T47D (cell line): ENCODE results near the gene CASP3.
"Not testable (repeated sequence)": the region's sequence is repeated elsewhere in the genome, so short reads cannot be mapped to it uniquely, and the experiment has no call there.

Experiments used
- DNase-seq, 2 experiments: peaks; one replicate each; pipeline versions ENCODE4 v3.0.0 to v3.0.0-alpha.2; 2011 to 2012; ENCODE audit warnings: low read depth in 1 of 2, low spot score in 1 of 2
- JUND ChIP-seq: IDR thresholded peaks from 2 replicates; pipeline ENCODE4 v1.6.1; 2012; ENCODE audit warnings: low read depth
- in situ Hi-C: cut with HindIII; loops from 2 replicates; pipeline ENCODE4 v1.10.0; 2016; ENCODE audit warnings: low sequenced_read_pairs, low pct_unique_long_range_greater_than_20kb

The CASP3 gene

DNA sequence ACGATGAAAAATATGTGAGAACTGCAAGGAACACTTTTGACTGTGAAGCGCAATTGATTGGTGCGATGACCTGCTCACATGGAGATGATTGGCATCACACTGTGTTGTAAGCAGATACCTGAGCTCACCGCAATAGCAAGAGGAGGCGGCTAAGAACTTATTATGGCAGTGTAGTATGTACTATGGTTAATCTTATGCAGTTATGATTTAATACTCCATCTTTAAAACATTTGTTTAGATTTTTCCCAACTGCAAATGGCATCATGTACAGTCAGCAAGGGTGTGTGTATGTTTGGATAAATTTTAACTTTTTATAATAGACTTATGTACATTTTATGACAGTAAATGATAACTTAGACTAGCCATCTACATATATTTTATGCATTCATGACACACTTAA is 25.8 kb upstream of the CASP3 start:
- in situ Hi-C loops = no loop called here
- no peak for DNase-seq
- TF ChIP-seq JUND = no peak

DNA sequence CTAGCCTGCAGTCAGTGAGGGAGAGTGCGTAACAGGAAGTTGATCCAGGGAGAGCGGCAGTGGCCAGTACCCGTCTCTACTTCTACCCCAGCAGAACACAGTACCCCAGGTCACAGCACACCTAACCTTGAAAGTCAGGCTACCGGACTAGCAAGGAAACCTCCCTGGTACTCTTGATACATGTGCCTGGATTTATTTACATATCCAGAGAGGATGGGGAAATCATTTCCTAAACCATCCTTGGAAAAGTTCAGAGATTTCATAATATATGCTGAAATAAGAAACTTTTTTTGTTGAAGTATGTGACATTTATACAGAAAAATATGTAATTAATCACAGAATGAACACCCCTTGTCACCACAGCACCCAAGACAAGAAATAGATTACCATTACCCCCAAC is 24.8 kb upstream of the CASP3 start:
- in situ Hi-C loops = no loop called here
- no peak for TF ChIP-seq JUND
- no peak for DNase-seq

DNA sequence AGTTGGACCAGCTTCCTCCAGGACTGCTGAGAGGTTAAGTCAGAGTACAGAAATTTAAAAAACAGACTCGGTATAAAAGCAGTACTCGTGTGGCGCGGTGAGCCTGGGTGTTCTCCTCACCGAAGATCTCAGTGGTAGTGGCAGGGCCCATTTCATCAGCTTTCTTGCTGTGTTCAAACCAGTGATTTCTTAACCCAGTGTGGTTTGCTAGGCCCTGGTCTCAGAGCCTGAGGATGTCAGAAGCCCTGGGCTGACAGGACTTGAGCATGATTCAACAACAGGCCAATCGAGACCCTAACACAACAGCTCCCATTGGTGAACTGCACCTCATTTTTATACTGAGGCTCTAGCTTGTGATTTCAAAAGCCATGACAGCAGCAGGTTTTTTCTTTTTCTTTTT is 23.5 kb upstream of the CASP3 start:
- in situ Hi-C loops = no loop called here
- TF ChIP-seq JUND = no peak
- no peak for DNase-seq

DNA sequence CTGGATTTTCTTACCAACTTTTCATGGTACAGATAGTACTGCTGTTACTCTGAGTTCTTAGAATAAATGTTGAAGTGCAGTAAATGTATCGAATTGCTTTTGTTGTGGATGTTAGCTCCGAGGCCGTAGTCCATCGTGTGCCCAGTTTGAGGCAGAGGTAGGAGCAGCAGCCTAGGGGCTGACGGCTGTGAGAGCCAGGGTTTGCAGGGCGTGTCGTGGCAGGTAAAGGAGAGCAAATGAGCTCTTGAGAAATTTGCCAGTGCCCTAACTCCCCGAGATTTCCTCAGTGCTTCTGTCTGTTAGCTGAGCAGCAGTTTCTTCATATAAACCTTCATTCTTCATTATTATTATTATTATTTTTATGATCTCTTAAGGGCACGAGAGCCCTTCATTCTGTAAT is 21.9 kb upstream of the CASP3 start:
- DNase-seq = no peak
- in situ Hi-C loops = no loop called here
- no peak for TF ChIP-seq JUND

DNA sequence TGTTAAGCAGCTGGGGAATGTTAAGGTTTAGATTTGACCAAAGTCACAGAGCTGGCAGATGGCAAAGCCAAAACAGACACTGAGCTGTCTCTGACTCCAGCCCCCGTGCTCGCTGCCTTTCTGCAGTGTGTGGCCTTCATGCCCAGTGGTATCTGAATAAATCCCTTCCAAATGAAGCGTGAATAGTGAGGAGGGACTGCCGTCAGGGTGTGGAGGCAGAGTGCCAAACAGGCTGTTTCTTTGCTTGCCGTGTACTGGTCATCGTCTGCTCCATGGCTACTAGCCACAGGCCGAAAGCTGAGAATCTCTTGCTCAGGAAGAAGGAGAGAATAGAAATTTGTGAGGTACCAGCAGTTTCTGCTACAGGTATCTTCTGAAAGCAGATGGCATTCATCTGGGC is 20.0 kb upstream of the CASP3 start:
- TF ChIP-seq JUND = no peak
- in situ Hi-C loops = no loop called here
- DNase-seq = no peak

DNA sequence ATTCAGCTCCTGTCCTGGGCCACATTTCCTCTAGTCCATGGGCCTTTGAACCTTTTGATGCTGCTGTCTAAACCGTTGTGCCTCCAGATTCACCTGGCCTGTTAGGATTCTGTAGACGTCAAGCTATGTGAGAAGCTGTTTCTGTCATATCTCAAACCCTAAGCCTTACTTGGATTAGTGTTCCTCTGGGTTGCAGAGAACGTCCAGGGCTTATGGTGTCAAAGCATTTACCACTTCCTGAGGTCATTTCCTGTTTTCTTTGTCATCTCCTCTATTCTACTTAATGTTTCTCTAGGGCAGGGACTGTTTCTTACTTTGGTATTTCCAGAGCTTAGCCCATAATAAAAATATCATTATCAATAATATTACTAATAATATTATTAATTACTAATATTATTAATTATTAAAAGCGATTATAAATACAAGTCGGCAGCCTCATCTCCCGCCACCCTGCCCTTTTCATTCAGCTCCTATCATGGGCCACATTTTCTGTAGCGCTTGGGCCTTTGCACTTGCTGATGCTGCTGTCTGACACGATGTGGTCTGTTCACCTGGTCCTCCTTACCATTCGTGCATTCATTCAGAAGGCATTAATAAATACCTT is 19.4 kb upstream of the CASP3 start:
- in situ Hi-C loops = no loop called here
- no peak for TF ChIP-seq JUND
- DNase-seq = no peak

DNA sequence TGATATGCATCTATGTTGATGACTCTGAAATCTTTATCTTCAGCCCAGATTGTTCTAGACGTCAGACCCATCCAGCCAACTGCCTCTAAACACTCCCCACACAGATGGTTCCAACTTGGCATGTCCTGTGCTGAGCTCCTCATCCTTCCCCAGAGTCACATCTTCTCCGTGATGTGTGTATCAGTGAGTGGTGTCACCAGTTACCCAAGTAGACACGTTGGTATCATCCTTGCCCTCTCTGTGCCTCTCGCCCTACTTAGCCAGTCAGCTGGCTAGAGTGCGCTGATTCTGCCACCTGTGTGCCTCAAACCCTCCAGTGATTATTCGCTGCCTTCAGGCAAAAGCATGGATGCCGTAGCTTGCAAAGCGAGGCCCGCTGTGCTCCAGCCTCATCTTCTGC is 18.8 kb upstream of the CASP3 start:
- in situ Hi-C loops = no loop called here
- no peak for TF ChIP-seq JUND
- no peak for DNase-seq

DNA sequence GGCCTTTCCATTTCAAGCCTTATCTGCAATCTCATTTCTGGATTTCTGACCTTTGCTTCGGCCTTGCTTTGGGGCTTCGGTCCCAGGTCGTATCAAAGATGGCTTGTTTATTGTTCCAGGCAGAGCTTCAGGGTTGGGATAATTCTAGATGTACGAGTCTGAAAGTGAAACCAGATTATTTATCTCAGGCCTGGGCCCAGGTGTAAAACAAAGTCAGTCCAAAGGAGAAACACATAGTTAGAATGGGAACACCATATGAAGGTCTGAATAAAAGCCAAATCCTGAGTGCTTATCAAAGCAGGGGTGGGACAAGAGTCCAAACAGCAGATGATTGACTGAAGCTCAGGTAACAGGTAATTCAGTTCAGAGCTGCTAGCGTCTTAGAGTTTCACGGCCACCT is 17.4 kb upstream of the CASP3 start:
- no peak for TF ChIP-seq JUND
- in situ Hi-C loops = no loop called here
- DNase-seq = no peak

DNA sequence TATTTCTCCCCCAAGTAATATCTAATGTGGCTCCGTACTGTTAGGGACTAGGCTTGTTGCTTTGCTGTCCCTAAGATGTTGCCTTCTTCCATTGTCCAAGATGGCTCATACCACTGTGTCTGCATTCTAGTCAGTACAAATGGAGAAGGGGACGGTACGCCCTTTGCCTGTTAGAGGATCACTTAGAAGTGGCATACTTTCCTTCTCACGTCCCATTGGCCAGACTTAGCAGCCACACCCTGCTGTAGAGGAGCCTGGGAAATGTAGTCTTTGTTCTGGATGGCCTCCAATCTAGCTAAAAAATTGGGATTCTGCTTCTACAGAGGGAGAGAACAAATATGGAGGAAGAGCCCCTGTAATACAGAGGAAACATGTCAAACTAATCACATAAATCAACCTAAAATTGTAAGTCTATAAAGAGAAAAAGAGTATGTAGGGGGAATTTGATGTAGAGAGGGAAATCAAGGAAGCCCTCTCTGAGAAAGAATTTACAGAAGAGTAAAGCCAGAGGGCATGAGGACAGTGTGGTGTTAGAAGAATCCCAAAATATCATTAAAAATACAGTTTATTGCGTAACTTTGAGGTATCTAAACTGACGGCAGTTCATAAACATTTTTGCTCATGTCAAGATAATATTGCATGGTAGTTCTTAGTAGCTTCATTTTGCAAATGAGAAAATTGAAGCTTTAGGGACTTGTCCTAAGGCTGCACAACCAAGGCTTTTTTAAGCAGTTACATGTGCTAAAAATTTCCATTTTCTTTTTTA is 15.4 kb upstream of the CASP3 start:
- in situ Hi-C loops = no loop called here
- no peak for TF ChIP-seq JUND
- peak in 1 of 2 experiments; percentile 28 for DNase-seq

DNA sequence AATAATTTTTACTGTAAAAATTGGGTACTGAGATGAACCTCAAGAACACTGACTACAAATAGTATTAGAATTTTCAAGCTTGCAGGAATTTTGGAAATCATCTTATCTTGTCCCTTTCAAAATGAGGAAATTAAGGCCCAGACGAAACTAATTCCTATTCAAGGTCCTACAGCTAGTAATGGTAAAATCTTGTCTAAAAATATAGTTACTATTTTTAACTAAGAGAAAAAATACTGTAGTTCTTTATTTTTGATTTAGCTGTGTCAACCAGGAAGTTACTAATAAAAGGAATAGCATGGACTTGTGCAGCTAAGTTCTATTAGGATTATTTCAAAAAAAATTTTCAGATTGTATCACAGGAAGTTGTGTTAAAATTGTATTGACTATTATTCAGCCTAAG is 13.0 kb upstream of the CASP3 start:
- in situ Hi-C loops = no loop called here
- DNase-seq = no peak
- no peak for TF ChIP-seq JUND

DNA sequence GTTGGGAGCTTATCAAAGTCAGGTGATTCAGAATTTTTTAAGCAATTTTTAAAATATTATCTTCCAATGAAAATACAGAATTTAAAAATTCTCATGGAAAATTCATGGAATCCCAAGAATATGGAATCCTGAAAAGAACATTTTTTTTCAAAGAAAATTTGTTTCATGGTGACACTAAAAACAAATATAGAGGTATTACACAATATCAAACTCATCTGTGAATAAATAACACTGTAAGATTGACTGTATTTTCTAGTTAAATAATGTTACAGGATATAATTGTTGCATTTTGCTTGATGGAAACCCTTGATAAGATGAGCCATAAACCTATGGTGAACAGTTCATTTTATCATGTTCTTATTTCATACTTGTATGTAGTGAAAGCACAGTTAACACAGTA is 11.7 kb upstream of the CASP3 start:
- in situ Hi-C loops = no loop called here
- no peak for DNase-seq
- TF ChIP-seq JUND = no peak

DNA sequence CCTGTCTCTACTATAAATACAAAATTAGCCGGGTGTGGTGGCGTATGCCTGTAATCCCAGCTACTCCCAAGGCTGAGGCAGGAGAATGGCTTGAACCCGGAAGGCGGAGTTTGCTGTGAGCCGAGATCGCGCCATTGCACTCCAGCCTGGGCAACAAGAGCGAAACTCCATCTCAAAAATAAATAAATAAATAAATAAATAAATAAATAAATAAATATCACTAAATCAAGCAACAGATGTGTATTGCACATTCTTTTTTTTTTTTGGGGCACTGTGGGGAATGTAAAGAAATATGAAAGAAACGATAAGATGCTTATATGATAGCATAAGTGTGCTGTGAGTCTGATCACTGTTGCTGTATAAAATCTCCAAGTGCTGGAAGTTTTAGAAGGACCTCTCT is 8.6 kb upstream of the CASP3 start:
- in situ Hi-C loops, DNase-seq: not testable (repeated sequence)

DNA sequence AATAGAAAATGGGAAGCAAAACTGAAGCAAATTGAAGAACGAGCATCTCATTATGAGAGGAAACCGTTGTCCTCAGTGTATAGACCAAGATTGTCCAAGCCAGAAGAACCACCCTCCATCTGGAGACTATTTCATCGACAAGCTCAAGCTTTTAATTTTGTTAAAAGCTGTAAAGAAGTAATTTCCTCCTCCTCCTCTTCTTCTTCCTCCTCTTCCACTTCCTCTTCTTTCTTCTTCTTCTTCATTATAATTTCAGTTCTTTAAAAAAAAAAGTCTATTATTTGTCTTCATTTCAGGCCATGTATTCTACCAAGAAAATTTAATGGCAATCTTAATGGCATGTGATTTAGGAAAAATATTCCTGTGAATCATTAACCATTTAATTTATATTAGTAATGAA is 7.9 kb upstream of the CASP3 start:
- no peak for DNase-seq
- in situ Hi-C loops = no loop called here
- no peak for TF ChIP-seq JUND
